SH-SY5Y (cell line): Measurements from ENCODE around the gene CGNL1.

Experiments used
- GATA2 ChIP-seq: IDR thresholded peaks from 2 replicates; pipeline ENCODE4 v1.6.1; 2011; ENCODE audit warnings: mild to moderate bottlenecking, low read depth, low read length
- GATA3 ChIP-seq: IDR thresholded peaks from 2 replicates; pipeline ENCODE4 v1.6.1; 2011; ENCODE audit warnings: low read depth, mild to moderate bottlenecking, low read length, moderate library complexity

GRCh38 chr15:57532731-57533447, 156.6 kb downstream of the CGNL1 start:
- TF ChIP-seq GATA3, result no peak
- no peak for TF ChIP-seq GATA2
